ENCODE data around the gene IL27RA. TPM values are rescaled to one million over a fixed set of nuclear protein-coding genes. Genes with fewer than 3 reads are reported as not detected.

The IL27RA gene
- total RNA-seq, 1 donor from 2014 or later: 5.0 TPM

DNA sequence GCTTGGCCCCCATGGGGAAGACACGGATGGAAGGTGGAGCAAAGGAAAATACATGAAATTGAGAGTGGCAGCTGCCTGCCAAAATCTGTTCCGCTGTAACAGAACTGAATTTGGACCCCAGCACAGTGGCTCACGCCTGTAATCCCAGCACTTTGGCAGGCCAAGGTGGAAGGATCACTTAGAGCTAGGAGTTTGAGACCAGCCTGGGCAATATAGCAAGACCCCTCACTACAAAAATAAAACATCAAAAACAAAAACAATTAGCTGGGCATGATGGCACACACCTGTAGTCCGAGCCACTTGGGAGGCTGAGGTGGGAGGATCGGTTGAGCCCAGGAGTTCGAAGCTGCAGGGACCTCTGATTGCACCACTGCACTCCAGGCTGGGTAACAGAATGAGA is 20.9 kb downstream of the IL27RA start:
- H3K4me1 Mint-ChIP-seq: no peaks in the 10 kb centered on the region
- H3K36me3 Mint-ChIP-seq (ENCODE audit: low read depth): no peaks in the 10 kb centered on the region
- no peak overlapping the region for H3K4me3 Mint-ChIP-seq
- no peak for DNase-seq (ENCODE audit: low read depth, low spot score)
- no peaks in the 10 kb centered on the region for H3K9me3 Mint-ChIP-seq
- TF ChIP-seq, protein P1, sequence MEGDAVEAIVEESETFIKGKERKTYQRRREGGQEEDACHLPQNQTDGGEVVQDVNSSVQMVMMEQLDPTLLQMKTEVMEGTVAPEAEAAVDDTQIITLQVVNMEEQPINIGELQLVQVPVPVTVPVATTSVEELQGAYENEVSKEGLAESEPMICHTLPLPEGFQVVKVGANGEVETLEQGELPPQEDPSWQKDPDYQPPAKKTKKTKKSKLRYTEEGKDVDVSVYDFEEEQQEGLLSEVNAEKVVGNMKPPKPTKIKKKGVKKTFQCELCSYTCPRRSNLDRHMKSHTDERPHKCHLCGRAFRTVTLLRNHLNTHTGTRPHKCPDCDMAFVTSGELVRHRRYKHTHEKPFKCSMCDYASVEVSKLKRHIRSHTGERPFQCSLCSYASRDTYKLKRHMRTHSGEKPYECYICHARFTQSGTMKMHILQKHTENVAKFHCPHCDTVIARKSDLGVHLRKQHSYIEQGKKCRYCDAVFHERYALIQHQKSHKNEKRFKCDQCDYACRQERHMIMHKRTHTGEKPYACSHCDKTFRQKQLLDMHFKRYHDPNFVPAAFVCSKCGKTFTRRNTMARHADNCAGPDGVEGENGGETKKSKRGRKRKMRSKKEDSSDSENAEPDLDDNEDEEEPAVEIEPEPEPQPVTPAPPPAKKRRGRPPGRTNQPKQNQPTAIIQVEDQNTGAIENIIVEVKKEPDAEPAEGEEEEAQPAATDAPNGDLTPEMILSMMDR (conservative IDR thresholded peaks at IDR 0.05): no peak
- H3K27ac Mint-ChIP-seq (ENCODE audit: unreplicated experiment): no peak overlapping the region
- peaks cover 9% of the 10 kb centered on the region for H3K27me3 Mint-ChIP-seq (ENCODE audit: low read depth)

DNA sequence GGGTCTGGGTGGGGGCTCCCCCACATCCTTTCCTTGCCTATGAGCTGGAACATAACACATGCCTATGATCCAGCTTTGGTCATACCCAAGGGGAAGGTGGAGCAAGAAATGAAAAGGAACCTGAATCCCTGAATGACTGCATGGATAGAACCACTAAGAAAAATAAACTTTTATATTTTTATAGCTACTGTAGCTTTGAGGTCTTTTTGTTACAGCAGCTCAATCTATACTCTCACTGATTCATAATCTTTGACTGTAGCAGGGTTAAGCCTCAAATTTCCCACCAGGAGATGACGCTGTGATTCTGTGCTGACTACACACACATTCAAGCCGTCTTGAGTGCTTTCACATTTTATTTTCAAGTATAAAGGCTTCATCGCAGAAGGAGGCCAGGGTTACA is 21.5 kb downstream of the IL27RA start:
- Mint-ChIP-seq H3K9me3 (no peaks in the 10 kb centered on the region), H3K4me3 (no peak overlapping the region), H3K36me3 (ENCODE audit: low read depth) (no peaks in the 10 kb centered on the region), H3K4me1 (no peaks in the 10 kb centered on the region), H3K27me3 (ENCODE audit: low read depth) (peaks cover 14% of the 10 kb centered on the region), H3K27ac (ENCODE audit: unreplicated experiment) (no peak overlapping the region)
- no peak for DNase-seq (ENCODE audit: low read depth, low spot score)
- TF ChIP-seq, protein P1 (conservative IDR thresholded peaks at IDR 0.05): no peak

DNA sequence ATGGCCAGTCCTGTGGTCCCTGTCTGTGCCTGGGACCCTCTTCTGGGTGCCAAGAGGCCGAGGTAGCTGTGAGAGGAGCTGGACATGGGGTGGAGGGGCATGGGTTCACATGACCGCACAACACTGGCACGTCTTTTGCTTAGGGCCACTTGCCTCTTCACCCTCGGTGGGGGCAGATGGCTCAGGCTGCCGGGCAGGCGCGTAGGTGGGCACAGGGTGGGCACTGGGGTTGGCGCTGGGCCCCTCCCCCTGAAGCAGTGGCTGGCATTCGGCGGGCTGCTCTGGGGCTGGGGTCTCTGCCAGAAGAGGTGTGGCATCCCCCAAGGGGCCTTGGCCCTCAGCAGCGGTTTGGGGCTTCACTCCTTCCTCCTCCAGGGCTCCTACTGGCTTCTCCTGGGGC is 21.9 kb downstream of the IL27RA start:
- no peak for DNase-seq (ENCODE audit: low read depth, low spot score)
- H3K4me1 Mint-ChIP-seq: no peaks in the 10 kb centered on the region
- no peaks in the 10 kb centered on the region for H3K36me3 Mint-ChIP-seq (ENCODE audit: low read depth)
- TF ChIP-seq, protein P1 (conservative IDR thresholded peaks at IDR 0.05): no peak
- peaks cover 19% of the 10 kb centered on the region for H3K27me3 Mint-ChIP-seq (ENCODE audit: low read depth)
- no peaks in the 10 kb centered on the region for H3K9me3 Mint-ChIP-seq
- no peak overlapping the region for H3K27ac Mint-ChIP-seq (ENCODE audit: unreplicated experiment)
- H3K4me3 Mint-ChIP-seq: no peak overlapping the region

DNA sequence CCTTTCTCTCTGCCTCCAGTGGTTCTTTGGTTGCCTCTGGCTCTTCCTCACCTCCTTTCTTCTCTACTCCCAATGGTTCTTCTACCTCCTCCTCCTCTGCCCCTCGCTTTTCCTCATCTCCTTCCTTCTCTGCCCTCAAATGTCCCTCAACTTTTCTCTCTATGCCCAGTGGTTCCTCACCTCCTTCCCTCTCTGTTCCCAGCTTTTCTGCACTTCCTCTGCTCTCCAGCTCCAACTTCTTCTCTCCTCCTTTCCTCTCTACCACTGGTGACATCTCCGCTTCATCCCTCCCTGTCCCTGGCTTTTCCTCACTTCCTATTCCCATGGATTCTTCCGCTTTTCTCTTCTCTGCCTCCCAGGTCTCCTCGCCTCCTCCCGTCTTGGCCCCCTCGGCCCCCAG is 22.5 kb downstream of the IL27RA start:
- no peak for DNase-seq (ENCODE audit: low read depth, low spot score)
- Mint-ChIP-seq H3K36me3 (ENCODE audit: low read depth) (no peaks in the 10 kb centered on the region), H3K27me3 (ENCODE audit: low read depth) (peaks cover 25% of the 10 kb centered on the region), H3K4me3 (no peak overlapping the region), H3K4me1 (no peaks in the 10 kb centered on the region), H3K9me3 (no peaks in the 10 kb centered on the region), H3K27ac (ENCODE audit: unreplicated experiment) (no peak overlapping the region)
- TF ChIP-seq, protein P1 (conservative IDR thresholded peaks at IDR 0.05): no peak

DNA sequence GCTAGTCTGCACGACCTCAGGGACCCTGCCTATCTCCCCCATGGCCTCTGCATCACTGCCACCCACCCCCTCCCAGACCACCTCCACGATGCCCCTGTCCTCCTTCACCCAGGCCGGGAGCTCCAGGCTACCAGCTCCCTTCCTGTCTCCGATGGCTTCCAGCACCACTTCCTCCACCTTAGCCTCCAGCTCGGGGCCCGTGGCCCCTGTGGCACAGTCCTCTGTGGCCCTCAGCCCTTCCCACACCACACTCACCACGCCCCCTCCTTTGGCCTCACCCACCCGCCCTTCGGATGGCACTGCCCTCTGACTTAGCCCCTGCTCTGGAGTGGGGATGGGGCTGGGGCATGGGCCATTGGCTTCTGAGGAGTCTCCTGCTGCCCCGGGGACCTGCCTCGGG is 23.2 kb downstream of the IL27RA start:
- H3K4me3 Mint-ChIP-seq: no peak overlapping the region
- H3K36me3 Mint-ChIP-seq (ENCODE audit: low read depth): no peaks in the 10 kb centered on the region
- no peak for DNase-seq (ENCODE audit: low read depth, low spot score)
- TF ChIP-seq, protein P1 (conservative IDR thresholded peaks at IDR 0.05): no peak
- peaks cover 31% of the 10 kb centered on the region for H3K27me3 Mint-ChIP-seq (ENCODE audit: low read depth)
- H3K4me1 Mint-ChIP-seq: peaks cover 1% of the 10 kb centered on the region
- no peaks in the 10 kb centered on the region for H3K9me3 Mint-ChIP-seq
- H3K27ac Mint-ChIP-seq (ENCODE audit: unreplicated experiment): no peak overlapping the region

DNA sequence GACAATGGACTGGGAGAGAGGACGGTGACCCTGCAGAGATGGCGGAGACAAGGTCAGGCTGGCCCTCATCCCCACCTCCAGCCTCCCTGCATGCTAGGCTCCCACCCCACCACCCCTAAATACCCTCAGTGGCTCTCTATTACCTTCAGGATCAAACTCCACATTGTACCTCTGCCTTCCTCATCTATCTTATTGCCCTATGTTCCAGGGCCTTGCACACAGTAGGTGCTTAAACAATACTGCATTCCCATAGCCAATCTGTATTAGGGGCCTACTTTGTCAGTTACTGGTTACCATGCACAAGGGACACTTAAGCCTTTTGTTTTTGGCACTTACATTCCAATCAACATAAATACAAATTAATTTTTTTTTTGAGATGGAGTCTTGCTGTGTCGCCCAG is 23.8 kb downstream of the IL27RA start:
- Mint-ChIP-seq H3K9me3 (no peaks in the 10 kb centered on the region), H3K4me1 (peaks cover 6% of the 10 kb centered on the region), H3K36me3 (ENCODE audit: low read depth) (no peaks in the 10 kb centered on the region), H3K27me3 (ENCODE audit: low read depth) (peaks cover 38% of the 10 kb centered on the region), H3K4me3 (no peak overlapping the region), H3K27ac (ENCODE audit: unreplicated experiment) (no peak overlapping the region)
- DNase-seq (ENCODE audit: low read depth, low spot score): no peak
- TF ChIP-seq, protein P1 (conservative IDR thresholded peaks at IDR 0.05): no peak

All from neural crest cell (in vitro differentiated cells).